ENCODE results near the gene QKI. TPM values are rescaled to one million over a fixed set of nuclear protein-coding genes. Genes with fewer than 3 reads are reported as not detected.

Gene QKI
- total RNA-seq, 3 donors from 2014 or later, result 58.6 to 65.4 (median 61.2) TPM

DNA sequence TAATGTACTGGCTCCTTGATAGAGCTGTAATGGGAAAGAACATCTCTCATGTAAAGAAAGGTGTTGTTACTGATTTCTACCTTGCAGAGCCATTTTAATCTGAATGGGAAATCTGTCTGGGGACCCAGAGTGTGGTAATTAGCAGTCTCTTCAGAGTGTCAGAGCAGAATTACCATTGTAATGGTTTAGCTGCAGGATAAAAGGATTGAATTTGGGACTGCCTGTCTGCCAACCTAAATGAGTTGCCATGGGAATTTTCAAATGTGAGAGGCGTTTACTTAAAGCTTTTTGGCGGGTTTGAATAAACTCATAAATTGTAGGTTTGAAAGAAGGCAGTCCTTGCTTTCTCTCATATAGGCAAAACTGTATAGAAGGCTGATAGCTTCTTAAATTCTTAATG, 128.8 kb downstream of the QKI start:
- H3K4me3 Mint-ChIP-seq, result no peak overlapping the region
- peaks cover 13% of the 10 kb centered on the region for H3K36me3 Mint-ChIP-seq (ENCODE audit: insufficient read depth)
- H3K9me3 Mint-ChIP-seq, result no peaks in the 10 kb centered on the region
- H3K4me1 Mint-ChIP-seq (ENCODE audit: low read depth), result peaks cover 9% of the 10 kb centered on the region
- ATAC-seq (no peak), DNase-seq (no peak)
- H3K27me3 Mint-ChIP-seq (ENCODE audit: low read depth), result no peaks in the 10 kb centered on the region

DNA sequence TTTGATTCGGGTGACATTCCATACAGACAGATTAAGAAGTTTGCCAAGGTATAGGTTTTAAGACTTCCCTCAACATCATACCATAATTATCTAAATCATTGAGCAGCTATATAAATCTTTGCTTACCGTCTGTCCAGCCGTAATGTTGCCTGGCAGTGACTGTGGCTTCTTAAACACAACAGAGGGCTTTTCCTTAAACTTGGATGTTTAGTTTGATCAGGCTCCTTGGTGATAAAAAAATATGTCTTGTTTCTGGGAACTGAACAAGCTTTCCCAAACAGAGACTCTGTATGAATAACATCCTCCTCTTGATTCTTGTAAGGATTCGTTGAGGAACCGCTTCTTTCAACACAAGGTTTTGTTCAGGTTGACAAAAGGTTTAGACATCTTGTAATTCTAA, 130.9 kb downstream of the QKI start:
- no peak overlapping the region for H3K4me3 Mint-ChIP-seq
- no peak for DNase-seq
- no peak for ATAC-seq
- peaks cover 9% of the 10 kb centered on the region for H3K36me3 Mint-ChIP-seq (ENCODE audit: insufficient read depth)
- H3K4me1 Mint-ChIP-seq (ENCODE audit: low read depth), result peaks cover 6% of the 10 kb centered on the region
- H3K9me3 Mint-ChIP-seq, result no peaks in the 10 kb centered on the region
- H3K27me3 Mint-ChIP-seq (ENCODE audit: low read depth), result no peaks in the 10 kb centered on the region

DNA sequence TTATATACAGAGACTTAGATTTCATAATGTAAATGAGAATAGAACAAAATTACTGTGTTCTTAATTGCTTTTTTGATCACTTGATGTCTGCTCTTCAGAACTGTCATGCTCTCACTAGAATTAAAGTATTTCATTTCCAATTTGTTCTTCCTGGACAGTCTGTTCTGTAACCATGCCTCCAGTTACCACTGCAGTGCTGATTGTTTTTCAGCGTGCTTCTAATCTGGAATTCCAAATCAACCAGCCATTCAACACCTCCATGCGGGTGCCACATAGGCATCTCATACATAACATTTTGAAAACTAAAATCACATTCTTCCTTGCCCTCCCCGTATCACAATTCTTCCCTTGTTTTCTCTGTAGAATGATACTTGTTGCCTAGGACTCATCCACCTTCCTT, 132.8 kb downstream of the QKI start:
- H3K27me3 Mint-ChIP-seq (ENCODE audit: low read depth), result no peaks in the 10 kb centered on the region
- no peak overlapping the region for H3K4me3 Mint-ChIP-seq

GRCh38 chr6:163548624-163549023, 134.1 kb downstream of the QKI start:
- H3K4me1 Mint-ChIP-seq (ENCODE audit: low read depth), result peaks cover 10% of the 10 kb centered on the region
- H3K9me3 Mint-ChIP-seq, result no peaks in the 10 kb centered on the region
- H3K36me3 Mint-ChIP-seq (ENCODE audit: insufficient read depth), result peaks cover 7% of the 10 kb centered on the region
- H3K4me3 Mint-ChIP-seq, result no peak overlapping the region
- ATAC-seq (no peak), DNase-seq (no peak)
- no peaks in the 10 kb centered on the region for H3K27me3 Mint-ChIP-seq (ENCODE audit: low read depth)

More for the DNA sequence above, 132.8 kb downstream of the QKI start:
- ATAC-seq (no peak), DNase-seq (no peak)
- Mint-ChIP-seq H3K4me1 (ENCODE audit: low read depth) (peaks cover 10% of the 10 kb centered on the region), H3K9me3 (no peaks in the 10 kb centered on the region), H3K36me3 (ENCODE audit: insufficient read depth) (peaks cover 7% of the 10 kb centered on the region)

- Mint-ChIP-seq H3K9me3 (no peaks in the 10 kb centered on the region), H3K4me1 (ENCODE audit: low read depth) (peaks cover 4% of the 10 kb centered on the region), H3K4me3 (no peak overlapping the region), H3K36me3 (ENCODE audit: insufficient read depth) (peaks cover 23% of the 10 kb centered on the region), H3K27me3 (ENCODE audit: low read depth) (no peaks in the 10 kb centered on the region)
- ATAC-seq, result no peak
- DNase-seq, result no peak
Measured at GRCh38 chr6:163554032-163554431, 139.5 kb downstream of the QKI start.

- no peaks in the 10 kb centered on the region for H3K27me3 Mint-ChIP-seq (ENCODE audit: low read depth)
- ATAC-seq, result peak in 1 of 2 donors; percentile 48
- H3K4me1 Mint-ChIP-seq (ENCODE audit: low read depth), result peaks cover 4% of the 10 kb centered on the region
- no peaks in the 10 kb centered on the region for H3K9me3 Mint-ChIP-seq
- no peak overlapping the region for H3K4me3 Mint-ChIP-seq
- peak; percentile 45 for DNase-seq
- H3K36me3 Mint-ChIP-seq (ENCODE audit: insufficient read depth), result peaks cover 24% of the 10 kb centered on the region
Measured at GRCh38 chr6:163554663-163555062, 140.1 kb downstream of the QKI start.

GRCh38 chr6:163559661-163560060, 145.1 kb downstream of the QKI start:
- H3K9me3 Mint-ChIP-seq, result no peaks in the 10 kb centered on the region
- DNase-seq (no peak), ATAC-seq (no peak)
- no peak overlapping the region for H3K4me3 Mint-ChIP-seq
- no peaks in the 10 kb centered on the region for H3K27me3 Mint-ChIP-seq (ENCODE audit: low read depth)
- H3K4me1 Mint-ChIP-seq (ENCODE audit: low read depth), result no peaks in the 10 kb centered on the region
- H3K36me3 Mint-ChIP-seq (ENCODE audit: insufficient read depth), result peaks cover 32% of the 10 kb centered on the region

DNA sequence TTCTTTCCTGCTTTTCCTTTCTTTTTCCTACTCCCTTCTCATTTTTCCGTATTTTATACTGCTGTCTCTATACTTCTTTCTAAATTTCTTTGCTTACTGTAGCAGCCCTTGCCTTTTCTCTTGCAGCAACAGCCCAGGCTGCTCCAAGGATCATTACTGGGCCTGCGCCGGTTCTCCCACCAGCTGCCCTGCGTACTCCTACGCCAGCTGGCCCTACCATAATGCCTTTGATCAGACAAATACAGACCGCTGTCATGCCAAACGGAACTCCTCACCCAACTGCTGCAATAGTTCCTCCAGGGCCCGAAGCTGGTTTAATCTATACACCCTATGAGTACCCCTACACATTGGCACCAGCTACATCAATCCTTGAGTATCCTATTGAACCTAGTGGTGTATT, 148.8 kb downstream of the QKI start:
- no peaks in the 10 kb centered on the region for H3K9me3 Mint-ChIP-seq
- H3K36me3 Mint-ChIP-seq (ENCODE audit: insufficient read depth), result peaks cover 20% of the 10 kb centered on the region
- H3K4me1 Mint-ChIP-seq (ENCODE audit: low read depth), result no peaks in the 10 kb centered on the region
- DNase-seq, result no peak
- ATAC-seq, result no peak
- no peaks in the 10 kb centered on the region for H3K27me3 Mint-ChIP-seq (ENCODE audit: low read depth)
- no peak overlapping the region for H3K4me3 Mint-ChIP-seq

DNA sequence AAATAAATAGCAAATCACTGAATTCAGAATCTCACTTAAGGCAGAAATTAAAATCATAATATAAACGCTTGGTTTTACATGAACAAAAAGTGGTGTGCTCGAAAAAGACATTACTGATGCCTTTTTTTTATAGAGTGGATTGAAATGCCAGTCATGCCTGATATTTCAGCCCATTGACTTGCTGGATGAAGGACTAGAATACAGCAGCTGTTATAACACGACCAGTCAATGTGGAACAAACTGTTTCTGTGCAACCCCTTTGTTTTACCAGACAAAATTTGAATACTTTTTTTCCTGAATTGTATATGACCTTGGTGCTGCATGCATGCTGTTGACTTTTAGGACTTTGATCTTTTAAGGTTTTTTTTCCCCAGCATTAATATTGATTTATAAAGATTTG, 150.0 kb downstream of the QKI start:
- H3K4me1 Mint-ChIP-seq (ENCODE audit: low read depth), result no peaks in the 10 kb centered on the region
- no peaks in the 10 kb centered on the region for H3K27me3 Mint-ChIP-seq (ENCODE audit: low read depth)
- DNase-seq (no peak), ATAC-seq (no peak)
- no peaks in the 10 kb centered on the region for H3K9me3 Mint-ChIP-seq
- H3K4me3 Mint-ChIP-seq, result no peak overlapping the region
- H3K36me3 Mint-ChIP-seq (ENCODE audit: insufficient read depth), result peaks cover 12% of the 10 kb centered on the region

DNA sequence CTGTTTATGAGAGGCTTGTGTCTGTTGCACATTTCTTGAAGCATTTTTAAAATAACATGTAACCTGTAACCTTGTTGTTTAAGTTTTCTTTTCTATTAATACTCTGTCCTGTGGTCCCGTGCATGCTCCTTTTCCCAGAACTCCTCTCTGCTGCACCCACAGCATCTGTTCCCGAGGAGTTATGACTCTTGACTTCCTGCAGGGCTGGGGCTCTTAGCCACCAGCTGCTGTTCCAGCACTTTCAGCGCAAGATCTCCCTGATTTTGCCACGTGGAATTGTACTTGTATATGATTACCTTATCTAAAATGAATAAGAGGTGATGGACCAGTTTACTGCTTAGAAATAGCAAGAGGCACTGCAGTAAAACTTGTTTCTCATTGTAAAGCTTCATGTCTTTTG, 150.6 kb downstream of the QKI start:
- no peak for ATAC-seq
- peaks cover 11% of the 10 kb centered on the region for H3K36me3 Mint-ChIP-seq (ENCODE audit: insufficient read depth)

DNA sequence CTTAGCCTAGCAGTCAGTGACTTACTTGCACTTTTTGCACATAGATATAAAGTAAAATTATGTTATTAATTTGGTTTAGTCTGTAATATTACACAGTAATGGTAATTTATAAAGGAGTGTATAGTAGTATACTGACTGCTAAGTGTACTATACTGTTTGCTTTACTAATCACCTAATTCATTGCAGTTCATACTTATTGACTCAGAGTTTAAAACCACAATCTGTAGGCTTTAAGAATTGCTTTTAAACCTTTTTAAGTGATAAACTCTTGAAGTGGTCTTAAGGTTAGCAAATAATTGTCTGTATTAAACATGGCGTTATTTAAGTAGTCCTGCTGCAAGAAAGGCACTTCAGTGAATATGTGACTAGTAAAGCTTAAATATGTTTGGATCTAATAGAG, 151.5 kb downstream of the QKI start:
- ATAC-seq, result no peak
- Mint-ChIP-seq H3K36me3 (ENCODE audit: insufficient read depth) (peaks cover 18% of the 10 kb centered on the region), H3K4me3 (no peak overlapping the region), H3K4me1 (ENCODE audit: low read depth) (no peaks in the 10 kb centered on the region), H3K27me3 (ENCODE audit: low read depth) (no peaks in the 10 kb centered on the region), H3K9me3 (no peaks in the 10 kb centered on the region)
- no peak for DNase-seq

More for the DNA sequence above, 150.6 kb downstream of the QKI start:
- Mint-ChIP-seq H3K4me3 (no peak overlapping the region), H3K4me1 (ENCODE audit: low read depth) (no peaks in the 10 kb centered on the region), H3K27me3 (ENCODE audit: low read depth) (no peaks in the 10 kb centered on the region), H3K9me3 (no peaks in the 10 kb centered on the region)
- DNase-seq, result no peak

DNA sequence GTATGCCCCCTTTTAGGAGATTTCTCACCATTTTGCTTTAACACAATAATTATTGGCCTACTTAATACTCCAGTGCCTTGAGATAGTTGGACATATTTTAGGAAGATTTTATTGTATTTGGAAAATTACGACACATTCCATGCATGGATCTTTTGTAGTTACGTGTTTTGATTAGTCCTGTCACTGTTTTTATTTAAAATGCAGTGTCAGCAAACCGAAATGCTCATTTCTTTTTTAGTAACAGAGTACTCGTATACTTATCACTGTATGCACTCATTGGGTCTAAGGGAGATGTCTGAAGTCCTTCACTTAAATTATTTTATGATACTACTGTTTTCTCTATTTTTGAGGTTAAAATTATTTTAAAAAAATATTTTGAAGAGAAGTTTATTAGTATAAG, 153.8 kb downstream of the QKI start:
- Mint-ChIP-seq H3K9me3 (no peaks in the 10 kb centered on the region), H3K36me3 (ENCODE audit: insufficient read depth) (peaks cover 19% of the 10 kb centered on the region), H3K4me3 (no peak overlapping the region), H3K4me1 (ENCODE audit: low read depth) (no peaks in the 10 kb centered on the region), H3K27me3 (ENCODE audit: low read depth) (no peaks in the 10 kb centered on the region)
- ATAC-seq (no peak), DNase-seq (no peak)

DNA sequence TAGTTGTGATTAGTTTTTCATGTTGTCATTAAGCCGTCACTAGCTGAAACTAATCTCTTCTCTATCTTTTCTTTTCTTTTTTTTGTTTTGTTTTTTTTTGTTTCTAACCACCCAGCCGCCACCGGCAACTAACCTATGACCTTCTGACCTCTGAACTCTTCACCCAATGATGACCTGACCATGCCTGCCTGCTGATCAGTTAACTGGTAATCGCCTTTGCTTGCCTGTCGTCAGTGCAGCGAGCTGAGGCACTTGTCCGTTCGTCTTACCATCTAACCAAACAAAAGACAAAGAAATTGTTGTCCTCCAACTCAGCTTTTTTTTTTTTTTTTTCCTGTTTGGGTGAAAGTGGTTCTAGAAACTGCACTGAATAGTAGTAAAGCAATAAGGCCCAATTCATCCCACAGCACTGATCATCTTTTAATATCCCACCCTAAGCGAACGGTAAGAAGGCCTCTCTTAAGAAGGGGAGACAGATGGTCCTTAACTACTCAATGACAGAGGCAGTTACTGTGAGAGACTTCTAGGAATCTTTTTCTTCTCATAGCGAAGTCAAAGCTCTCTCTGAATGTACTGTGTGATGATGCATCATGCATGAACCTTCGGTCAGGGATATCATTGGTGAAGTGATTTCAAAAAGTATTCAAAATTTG, 156.2 kb downstream of the QKI start:
- Mint-ChIP-seq H3K9me3 (no peaks in the 10 kb centered on the region), H3K36me3 (ENCODE audit: insufficient read depth) (peaks cover 15% of the 10 kb centered on the region), H3K27me3 (ENCODE audit: low read depth) (no peaks in the 10 kb centered on the region), H3K4me1 (ENCODE audit: low read depth) (no peaks in the 10 kb centered on the region), H3K4me3 (no peak overlapping the region)
- no peak for ATAC-seq
- DNase-seq, result no peak

GRCh38 chr6:163571730-163572129, 157.2 kb downstream of the QKI start:
- Mint-ChIP-seq H3K4me3 (no peak overlapping the region), H3K27me3 (ENCODE audit: low read depth) (no peaks in the 10 kb centered on the region), H3K36me3 (ENCODE audit: insufficient read depth) (peaks cover 15% of the 10 kb centered on the region), H3K4me1 (ENCODE audit: low read depth) (no peaks in the 10 kb centered on the region), H3K9me3 (no peaks in the 10 kb centered on the region)
- ATAC-seq (no peak), DNase-seq (no peak)

GRCh38 chr6:163572612-163573011, 158.1 kb downstream of the QKI start:
- Mint-ChIP-seq H3K4me3 (no peak overlapping the region), H3K4me1 (ENCODE audit: low read depth) (no peaks in the 10 kb centered on the region)
- no peak for ATAC-seq

More at GRCh38 chr6:163572612-163573011, 158.1 kb downstream of the QKI start:
- no peaks in the 10 kb centered on the region for H3K9me3 Mint-ChIP-seq
- H3K36me3 Mint-ChIP-seq (ENCODE audit: insufficient read depth), result peaks cover 17% of the 10 kb centered on the region
- DNase-seq, result no peak
- H3K27me3 Mint-ChIP-seq (ENCODE audit: low read depth), result no peaks in the 10 kb centered on the region

Measured in activated T-cell treated with anti-CD3 and anti-CD28 coated beads, Interleukin-2, amount 50 U/mL, for 4 hours (primary cell).